HG03558 (cell line): ENCODE results near the gene SYNE2.

Source experiments
- ATAC-seq: cut with Tn5 transposase; IDR thresholded peaks from one replicate; pipeline ENCODE4 v1.9.1; 2021; ENCODE audit warnings: moderate number of reproducible peaks; ENCODE audit not compliant: unreplicated experiment; ENCODE audit errors: extremely low read depth

Gene SYNE2

GRCh38 chr14:63949696-63950095, 96.9 kb downstream of the SYNE2 start:
- no peak for ATAC-seq

DNA sequence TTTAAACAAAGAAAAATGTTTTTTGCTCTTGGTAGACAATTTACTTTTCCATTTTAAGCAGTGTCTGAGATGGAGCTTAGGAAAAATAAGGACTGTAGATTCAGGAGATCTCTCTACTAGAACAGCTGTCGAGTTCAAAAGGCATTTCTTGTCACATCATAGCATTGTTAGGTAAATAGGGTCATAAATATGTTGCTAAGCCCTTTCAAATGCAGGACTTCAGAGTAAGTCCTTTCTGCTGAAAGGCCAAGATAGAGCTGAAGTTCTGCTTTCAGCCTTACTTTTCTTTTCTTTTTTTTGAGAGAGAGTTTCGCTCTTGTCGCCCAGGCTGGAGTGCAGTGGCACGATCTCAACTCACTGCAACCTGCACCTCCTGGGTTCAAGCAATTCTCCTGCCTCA, 98.2 kb downstream of the SYNE2 start:
- ATAC-seq, result no peak

GRCh38 chr14:63951429-63951828, 98.6 kb downstream of the SYNE2 start:
- ATAC-seq, result no peak

- no peak for ATAC-seq
Measured at GRCh38 chr14:63952053-63952932, 99.5 kb downstream of the SYNE2 start.

DNA sequence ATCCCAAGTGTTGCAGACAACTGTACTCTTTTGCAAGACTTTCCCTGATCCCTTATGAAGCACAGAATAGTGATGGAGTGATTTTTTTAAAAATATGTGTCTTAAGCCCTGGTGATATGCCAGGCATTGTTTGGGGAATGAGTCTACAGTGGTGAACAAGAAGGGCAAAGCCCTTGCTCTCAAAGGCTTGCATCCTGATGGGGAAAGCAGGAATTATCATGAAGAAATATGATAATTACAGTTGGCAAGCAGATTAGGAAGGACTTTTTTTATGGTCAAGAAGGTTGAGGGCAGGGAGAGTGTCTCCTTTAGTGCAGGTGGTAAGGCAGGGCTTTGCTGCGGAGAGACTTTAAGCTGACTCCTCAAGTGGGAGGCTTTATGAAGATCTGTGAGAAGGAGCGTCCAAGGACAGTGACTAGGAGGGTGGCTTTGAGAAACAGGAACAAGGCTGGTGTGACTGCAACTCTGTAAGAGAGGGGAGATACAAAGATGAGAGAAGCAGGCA, 100.2 kb downstream of the SYNE2 start:
- ATAC-seq, result no peak

GRCh38 chr14:63956326-63956725, 103.5 kb downstream of the SYNE2 start:
- no peak for ATAC-seq

GRCh38 chr14:63960926-63961567, 108.2 kb downstream of the SYNE2 start:
- no peak for ATAC-seq

DNA sequence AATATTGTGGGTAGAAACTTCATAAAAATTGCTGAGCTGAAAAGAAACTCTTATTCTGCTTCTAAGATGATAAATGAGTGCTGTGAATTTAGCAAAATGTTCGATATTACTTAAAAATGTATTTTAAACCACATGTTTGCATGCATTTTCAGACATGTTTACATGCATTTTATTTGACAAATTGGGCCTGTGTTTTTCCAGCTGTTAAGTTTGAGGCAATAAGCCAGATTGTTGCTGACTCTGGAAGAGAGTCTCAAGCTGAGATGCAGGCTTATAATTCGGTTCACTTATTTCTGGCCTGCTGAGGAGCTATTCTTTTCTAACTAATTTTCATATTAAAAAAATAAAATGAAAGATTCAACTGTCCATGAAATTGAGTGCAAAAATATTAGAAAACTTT, 110.1 kb downstream of the SYNE2 start:
- ATAC-seq, result no peak

DNA sequence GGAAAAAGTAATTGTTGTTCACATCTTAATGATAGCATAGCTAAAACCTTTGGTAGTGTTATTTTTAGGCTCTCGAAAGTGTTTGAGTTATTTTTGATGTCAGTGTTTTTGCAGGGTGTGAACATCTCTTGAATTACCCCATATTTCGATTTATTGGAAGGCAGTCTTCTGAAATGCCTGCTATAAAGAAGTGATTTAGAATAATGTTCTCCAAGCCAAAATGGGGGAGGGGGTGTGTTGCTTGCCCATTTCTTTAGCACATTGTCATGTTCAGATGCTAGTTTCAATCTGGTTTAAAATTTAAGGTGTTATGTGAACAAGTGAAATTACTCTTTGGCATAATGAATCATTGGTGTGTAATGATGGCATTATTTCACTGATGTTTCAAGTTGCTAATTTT, 110.6 kb downstream of the SYNE2 start:
- ATAC-seq, result no peak

DNA sequence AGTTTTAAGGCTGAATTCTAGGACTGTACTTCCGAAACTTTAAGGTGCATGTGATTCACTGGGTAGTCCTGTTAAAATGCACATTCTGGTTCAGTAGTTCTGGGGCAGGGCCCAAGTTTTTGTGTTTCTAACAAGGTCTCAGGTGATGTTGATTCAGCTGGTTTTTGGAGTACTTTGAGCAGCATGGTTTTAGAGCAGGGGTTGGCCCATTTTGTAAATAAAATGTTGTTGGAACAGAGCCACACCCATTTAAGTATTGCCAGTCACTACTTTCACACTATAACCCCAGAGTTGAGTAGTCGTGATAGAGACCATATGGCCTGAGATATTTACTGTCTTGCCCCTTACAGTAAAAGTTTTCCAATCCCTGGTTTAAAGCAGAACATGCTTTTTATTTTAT, 111.3 kb downstream of the SYNE2 start:
- no peak for ATAC-seq

- ATAC-seq, result no peak
Measured at GRCh38 chr14:63966407-63966806, 113.6 kb downstream of the SYNE2 start.

DNA sequence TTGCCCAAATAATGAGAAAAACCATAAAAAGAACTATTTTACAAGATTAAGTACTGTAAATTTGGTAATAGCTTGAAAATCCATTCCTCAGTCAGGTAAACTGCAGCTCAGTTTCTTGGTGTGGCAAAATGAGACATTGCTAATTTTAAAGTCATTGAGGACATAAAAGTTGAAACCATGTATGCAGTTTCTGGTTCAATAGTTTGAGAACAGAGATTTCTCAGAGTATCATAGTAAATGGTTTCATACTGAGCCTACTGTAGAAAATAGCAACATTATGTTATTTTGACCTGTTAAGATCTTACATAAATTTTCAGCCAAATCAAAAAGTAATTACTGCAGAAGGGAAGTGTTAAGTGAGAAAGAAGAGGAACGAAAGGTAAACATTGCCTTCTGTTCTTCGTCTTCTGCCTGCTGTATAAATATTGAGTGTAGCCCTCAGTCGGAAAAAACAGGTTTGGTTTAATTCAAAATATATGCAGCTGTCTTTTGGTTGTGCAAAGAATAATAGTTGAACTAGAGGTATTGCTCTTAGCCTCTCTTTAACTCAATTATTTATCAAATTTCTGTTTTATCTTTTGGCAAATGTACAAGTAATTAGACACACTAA, 119.6 kb downstream of the SYNE2 start:
- no peak for ATAC-seq

- ATAC-seq, result no peak
Measured at GRCh38 chr14:63974176-63974575, 121.4 kb downstream of the SYNE2 start.

- ATAC-seq, result no peak
Measured at GRCh38 chr14:63981569-63981968, 128.8 kb downstream of the SYNE2 start.

- ATAC-seq, result no peak
Measured at GRCh38 chr14:63982156-63982555, 129.4 kb downstream of the SYNE2 start.

- no peak for ATAC-seq
Measured at GRCh38 chr14:63982629-63983028, 129.8 kb downstream of the SYNE2 start.

- ATAC-seq, result no peak
Measured at GRCh38 chr14:63986789-63987533, 134.2 kb downstream of the SYNE2 start.

GRCh38 chr14:63988579-63988978, 135.8 kb downstream of the SYNE2 start:
- no peak for ATAC-seq

DNA sequence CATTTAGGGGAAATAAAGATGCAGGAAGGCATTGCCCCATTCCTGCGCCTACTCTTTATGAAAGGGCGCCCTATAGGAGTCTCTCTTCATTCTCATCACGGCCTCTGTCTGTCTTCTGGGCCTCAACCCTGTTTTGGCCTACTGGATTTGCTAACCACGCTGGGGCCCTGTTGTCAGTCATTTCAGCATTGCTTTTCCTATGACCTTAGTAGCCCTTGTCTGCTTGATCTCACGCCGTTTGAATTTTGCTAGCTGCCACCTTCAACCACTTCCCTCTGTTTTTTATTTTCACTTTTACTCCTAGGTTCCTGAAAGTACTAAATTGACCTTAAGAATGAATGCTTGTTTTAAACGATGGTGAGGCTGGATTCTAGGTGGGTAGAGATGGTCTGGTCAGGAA, 139.0 kb downstream of the SYNE2 start:
- no peak for ATAC-seq

DNA sequence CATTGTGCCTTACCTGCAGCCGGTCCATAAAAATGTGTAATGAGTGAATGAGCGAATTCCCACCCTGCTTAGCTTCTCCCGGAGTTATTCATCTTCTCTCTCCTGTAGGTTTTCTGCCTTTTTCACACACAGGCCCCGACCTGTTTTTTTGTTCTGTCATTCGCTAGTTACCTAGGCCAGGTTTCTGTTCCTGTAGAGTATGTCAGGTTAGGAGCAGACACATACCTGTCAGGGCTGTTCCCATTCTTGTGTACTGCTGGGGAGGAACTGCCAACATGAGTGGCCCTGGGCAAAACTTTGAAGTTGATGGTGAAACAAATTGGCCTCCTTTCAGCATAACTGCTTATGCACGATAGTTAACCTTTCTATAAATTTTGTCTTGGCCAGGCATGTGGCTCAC, 140.1 kb downstream of the SYNE2 start:
- ATAC-seq, result no peak
